Myocyte (in vitro differentiated cells): ENCODE results near the gene RTL10. TPM values are rescaled to one million over a fixed set of nuclear protein-coding genes. Genes with fewer than 3 reads are reported as not detected.
A peak's percentile ranks its signal among the peaks of the same experiment; 100 is the strongest.

Experiments used
- DNase-seq: peaks from one replicate; pipeline ENCODE4 v3.0.0-alpha.2; 2012; ENCODE audit warnings: low read depth
- total RNA-seq: library from RNA; depleted of rRNA; stranded (reverse); fragments of >200 nt; gene quantifications from 2 replicates; pipeline ENCODE4 v1.2.3, GENCODE V29; 2014

RTL10 gene
- total RNA-seq, 1 donor from 2014 or later = 14.5 TPM

GRCh38 chr22:19826619-19826950 is 28.1 kb downstream of the RTL10 start:
- DNase-seq = no peak

- DNase-seq = no peak
Observed at GRCh38 chr22:19825904-19826618, 28.6 kb downstream of the RTL10 start.

- DNase-seq = no peak
Observed at GRCh38 chr22:19824926-19825339, 29.7 kb downstream of the RTL10 start.

- DNase-seq = no peak
Observed at GRCh38 chr22:19824212-19824925, 30.3 kb downstream of the RTL10 start.

- DNase-seq = no peak
Observed at GRCh38 chr22:19823902-19824211, 30.8 kb downstream of the RTL10 start.

GRCh38 chr22:19823191-19823901 is 31.3 kb downstream of the RTL10 start:
- no peak for DNase-seq

- peak; percentile 27 for DNase-seq
Observed at GRCh38 chr22:19822301-19823117, 32.2 kb downstream of the RTL10 start.

- no peak for DNase-seq
Observed at GRCh38 chr22:19821523-19822300, 33.0 kb downstream of the RTL10 start.

- DNase-seq = no peak
Observed at GRCh38 chr22:19820880-19821522, 33.7 kb downstream of the RTL10 start.

- no peak for DNase-seq
Observed at GRCh38 chr22:19819911-19820879, 34.5 kb downstream of the RTL10 start.

- no peak for DNase-seq
Observed at GRCh38 chr22:19819208-19819910, 35.3 kb downstream of the RTL10 start.

- DNase-seq = no peak
Observed at GRCh38 chr22:19818324-19819207, 36.1 kb downstream of the RTL10 start.

- DNase-seq = no peak
Observed at GRCh38 chr22:19816372-19817119, 38.1 kb downstream of the RTL10 start.

GRCh38 chr22:19815823-19816290 is 38.8 kb downstream of the RTL10 start:
- no peak for DNase-seq

GRCh38 chr22:19815093-19815822 is 39.4 kb downstream of the RTL10 start:
- DNase-seq = no peak

- no peak for DNase-seq
Observed at GRCh38 chr22:19814428-19814827, 40.2 kb downstream of the RTL10 start.
